Neural progenitor cell (in vitro differentiated cells): ENCODE measurements around the gene SPIRE1.

Experiments used
- EZH2 ChIP-seq: fragments of 200-600 bp; sonication (generic); IDR thresholded peaks from 2 replicates; pipeline ENCODE4 v1.6.1; 2017; ENCODE audit warnings: antibody characterized with exemption, mild to moderate bottlenecking, moderate library complexity
- EZH2phosphoT487 ChIP-seq: fragments of 200-600 bp; sonication (generic); IDR thresholded peaks from 2 replicates; pipeline ENCODE4 v1.6.1; 2017; ENCODE audit warnings: antibody characterized with exemption
- TF ChIP-seq, protein P1 (sequence below): fragments of 200-600 bp; sonication (generic); IDR thresholded peaks from 2 replicates; pipeline ENCODE4 v1.5.1; 2017; ENCODE audit warnings: antibody characterized with exemption, mild to moderate bottlenecking

DNA sequence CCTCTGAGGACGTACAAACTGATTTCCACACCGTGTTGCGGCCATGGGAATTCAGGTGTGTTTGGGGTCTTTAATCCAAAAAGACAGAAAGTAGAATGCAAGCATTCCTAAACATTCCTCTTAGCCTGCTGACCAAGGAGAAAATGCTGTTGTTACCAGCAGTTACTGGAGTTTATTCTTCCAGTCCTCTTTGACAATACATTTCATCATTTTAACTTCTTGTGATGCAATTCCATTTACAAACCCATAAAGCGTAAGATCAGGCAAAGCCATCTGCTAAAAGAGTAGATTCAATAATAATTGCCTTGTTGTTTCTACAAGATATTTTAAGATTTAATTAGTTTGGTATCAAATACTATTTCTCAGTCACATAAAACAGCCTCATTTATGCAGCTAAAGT, 32.7 kb downstream of the SPIRE1 start:
- TF ChIP-seq EZH2 = no peak
- TF ChIP-seq, protein P1, sequence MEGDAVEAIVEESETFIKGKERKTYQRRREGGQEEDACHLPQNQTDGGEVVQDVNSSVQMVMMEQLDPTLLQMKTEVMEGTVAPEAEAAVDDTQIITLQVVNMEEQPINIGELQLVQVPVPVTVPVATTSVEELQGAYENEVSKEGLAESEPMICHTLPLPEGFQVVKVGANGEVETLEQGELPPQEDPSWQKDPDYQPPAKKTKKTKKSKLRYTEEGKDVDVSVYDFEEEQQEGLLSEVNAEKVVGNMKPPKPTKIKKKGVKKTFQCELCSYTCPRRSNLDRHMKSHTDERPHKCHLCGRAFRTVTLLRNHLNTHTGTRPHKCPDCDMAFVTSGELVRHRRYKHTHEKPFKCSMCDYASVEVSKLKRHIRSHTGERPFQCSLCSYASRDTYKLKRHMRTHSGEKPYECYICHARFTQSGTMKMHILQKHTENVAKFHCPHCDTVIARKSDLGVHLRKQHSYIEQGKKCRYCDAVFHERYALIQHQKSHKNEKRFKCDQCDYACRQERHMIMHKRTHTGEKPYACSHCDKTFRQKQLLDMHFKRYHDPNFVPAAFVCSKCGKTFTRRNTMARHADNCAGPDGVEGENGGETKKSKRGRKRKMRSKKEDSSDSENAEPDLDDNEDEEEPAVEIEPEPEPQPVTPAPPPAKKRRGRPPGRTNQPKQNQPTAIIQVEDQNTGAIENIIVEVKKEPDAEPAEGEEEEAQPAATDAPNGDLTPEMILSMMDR = no peak
- TF ChIP-seq EZH2phosphoT487 = no peak
